Gastroesophageal sphincter (tissue), 3 donors: ENCODE measurements around the gene MSANTD3.

Experiments used
- CTCF ChIP-seq, 4 experiments: fragments of 200-600 bp in 2 of 4; fragments of 450-650 bp in 2 of 4; sonication (generic) in 1 of 4; IDR thresholded peaks; one replicate each; pipeline ENCODE4 v1.5.1; 2017 to 2019; ENCODE audit warnings: antibody characterized with exemption in 4 of 4, mild to moderate bottlenecking in 2 of 4, moderate library complexity in 2 of 4
- POLR2A ChIP-seq, 2 donors: fragments of 450-650 bp; IDR thresholded peaks; one replicate each; pipeline ENCODE4 v1.6.1; 2017; ENCODE audit warnings: antibody characterized with exemption in 2 of 2, mild to moderate bottlenecking in 2 of 2, moderate library complexity in 1 of 2

- TF ChIP-seq CTCF (IDR thresholded peaks at IDR 0.05) (no peak), POLR2A (IDR thresholded peaks at IDR 0.05) (no peak)
Observed at GRCh38 chr9:100428871-100429654, 2.1 kb downstream of the MSANTD3 start.
